ENCODE measurements around the gene HOXA9.
A peak's percentile ranks its signal among the peaks of the same experiment; 100 is the strongest.

The HOXA9 gene

GRCh38 chr7:27142580-27143022 is 22.7 kb downstream of the HOXA9 start:
- no peak for DNase-seq (ENCODE audit: low read depth in 2 of 2)

DNA sequence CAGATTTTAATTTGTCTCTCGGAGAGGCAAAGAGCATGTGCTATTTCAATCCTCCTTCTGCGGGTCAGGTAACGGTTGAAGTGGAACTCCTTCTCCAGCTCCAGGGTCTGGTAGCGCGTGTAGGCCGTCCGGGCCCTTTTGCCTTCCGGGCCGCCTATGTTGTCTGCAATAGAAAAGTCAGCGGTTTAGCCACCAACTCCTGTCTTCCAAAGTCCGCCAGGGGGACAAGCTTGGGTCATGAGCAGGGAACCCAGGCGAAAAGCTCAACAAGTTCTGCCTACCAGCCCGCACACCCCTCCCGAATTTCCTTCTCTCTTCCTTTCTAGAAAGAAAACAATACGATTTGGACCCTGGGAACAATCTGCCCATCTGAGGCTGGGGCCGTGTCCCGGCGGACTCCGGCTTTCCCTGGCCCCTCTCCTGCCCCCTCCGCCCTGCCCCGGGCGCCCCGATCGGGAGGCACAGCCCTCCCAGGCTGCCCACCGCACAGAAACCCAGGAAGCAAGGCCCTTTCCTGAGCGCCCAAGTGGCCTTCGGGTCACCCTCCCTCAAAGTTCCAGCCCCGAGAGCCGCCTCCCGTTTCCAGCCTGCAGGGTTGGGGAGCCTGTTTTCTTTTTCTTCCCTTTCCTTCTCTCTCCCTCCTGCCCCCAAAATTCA is 23.3 kb downstream of the HOXA9 start:
- no peak for DNase-seq (ENCODE audit: low read depth in 2 of 2)

DNA sequence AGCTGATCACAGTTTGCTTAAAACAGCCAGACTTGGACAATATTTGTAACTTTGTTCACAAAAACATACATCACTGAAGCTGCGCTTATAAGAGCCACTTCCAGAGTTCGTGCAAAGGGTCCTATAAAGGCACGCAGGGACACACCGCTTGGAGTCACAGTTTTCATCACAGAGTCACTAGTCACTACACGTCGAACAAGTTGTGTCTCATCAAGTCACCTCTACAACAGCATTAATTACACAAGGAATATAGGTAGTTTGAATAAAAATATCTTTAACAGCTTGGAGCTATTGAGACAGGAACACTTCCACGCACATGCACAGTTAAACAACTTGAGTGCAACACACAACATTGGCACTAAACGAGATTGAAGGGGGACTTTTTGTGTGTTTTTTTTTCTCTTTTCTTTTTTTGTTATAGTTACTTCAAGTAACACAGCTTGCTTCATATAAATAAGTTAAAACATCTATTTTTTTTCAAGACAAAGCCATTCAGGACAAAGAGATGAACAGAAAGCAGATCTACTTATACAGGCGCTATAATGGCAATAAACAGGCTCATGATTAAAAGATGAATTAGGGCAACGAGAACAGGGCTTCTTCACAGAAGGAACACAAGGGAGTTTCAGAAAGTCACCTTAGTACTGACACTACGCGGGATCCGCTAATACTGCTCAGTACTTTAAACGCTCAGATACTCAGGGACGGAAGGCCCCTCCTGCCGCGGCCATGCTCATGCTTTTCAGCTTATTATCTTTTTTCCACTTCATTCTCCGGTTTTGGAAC is 24.0 kb downstream of the HOXA9 start:
- DNase-seq (ENCODE audit: low read depth in 2 of 2) = no peak

- no peak for DNase-seq (ENCODE audit: low read depth in 2 of 2)
Observed at GRCh38 chr7:27140126-27140857, 25.0 kb downstream of the HOXA9 start.

DNA sequence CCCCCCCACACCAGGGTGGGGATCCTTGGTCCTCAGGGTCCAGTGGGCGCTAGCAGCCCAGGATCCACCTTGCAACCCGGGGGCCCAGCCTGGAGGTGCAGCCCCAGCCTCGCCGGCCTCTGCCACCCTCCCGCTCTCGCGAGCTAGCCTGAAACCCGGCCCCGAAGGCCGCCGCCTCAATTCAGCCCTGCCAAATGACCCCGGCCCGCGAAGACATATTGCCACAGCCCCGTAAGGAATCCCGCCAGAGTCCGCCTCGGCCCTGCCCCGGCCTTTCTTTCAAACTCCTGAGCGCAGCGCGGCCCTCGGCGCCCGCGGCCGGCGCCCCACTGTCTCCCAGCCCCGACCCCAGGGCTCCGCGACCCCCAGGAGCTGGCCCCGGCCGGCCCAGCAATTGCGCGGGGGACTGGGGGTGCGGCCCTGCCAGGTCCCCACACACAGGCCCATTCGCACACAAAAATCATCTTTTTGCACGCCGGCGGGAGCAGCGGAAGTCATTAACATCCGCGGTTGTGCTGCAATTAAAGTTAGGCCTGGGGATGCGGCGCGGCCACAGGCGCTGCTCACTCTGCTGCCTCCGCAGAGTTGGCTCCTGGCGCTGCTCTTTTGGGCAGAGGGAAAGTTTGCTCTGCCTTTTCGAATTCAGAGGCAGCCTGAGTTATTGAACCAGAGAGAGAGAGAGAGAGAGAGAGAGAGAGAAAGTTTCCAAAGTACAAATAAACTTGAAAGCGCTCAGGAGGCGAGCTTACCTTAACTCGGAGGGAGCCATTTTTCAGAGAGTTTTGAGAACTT is 25.8 kb downstream of the HOXA9 start:
- no peak for DNase-seq (ENCODE audit: low read depth in 2 of 2)

DNA sequence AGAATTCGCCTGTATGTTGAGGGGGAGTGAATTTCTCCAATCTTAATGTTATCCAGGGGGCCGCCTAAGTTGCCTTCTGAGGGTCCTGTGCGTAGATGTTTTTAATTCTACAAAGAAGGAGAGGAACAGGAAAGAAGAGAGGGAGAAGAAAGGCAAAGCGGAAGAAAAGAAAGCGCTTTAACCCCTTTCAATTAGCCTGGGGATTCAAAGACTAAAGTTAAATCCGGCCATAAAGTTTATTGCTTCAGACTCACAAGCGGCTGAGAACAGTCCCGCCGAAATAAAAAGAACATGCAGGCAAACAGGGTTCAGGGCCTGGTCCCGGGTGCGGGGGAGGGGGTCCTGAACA is 26.4 kb downstream of the HOXA9 start:
- DNase-seq (ENCODE audit: low read depth in 2 of 2) = no peak

GRCh38 chr7:27138472-27138871 is 26.9 kb downstream of the HOXA9 start:
- no peak for DNase-seq (ENCODE audit: low read depth in 2 of 2)

DNA sequence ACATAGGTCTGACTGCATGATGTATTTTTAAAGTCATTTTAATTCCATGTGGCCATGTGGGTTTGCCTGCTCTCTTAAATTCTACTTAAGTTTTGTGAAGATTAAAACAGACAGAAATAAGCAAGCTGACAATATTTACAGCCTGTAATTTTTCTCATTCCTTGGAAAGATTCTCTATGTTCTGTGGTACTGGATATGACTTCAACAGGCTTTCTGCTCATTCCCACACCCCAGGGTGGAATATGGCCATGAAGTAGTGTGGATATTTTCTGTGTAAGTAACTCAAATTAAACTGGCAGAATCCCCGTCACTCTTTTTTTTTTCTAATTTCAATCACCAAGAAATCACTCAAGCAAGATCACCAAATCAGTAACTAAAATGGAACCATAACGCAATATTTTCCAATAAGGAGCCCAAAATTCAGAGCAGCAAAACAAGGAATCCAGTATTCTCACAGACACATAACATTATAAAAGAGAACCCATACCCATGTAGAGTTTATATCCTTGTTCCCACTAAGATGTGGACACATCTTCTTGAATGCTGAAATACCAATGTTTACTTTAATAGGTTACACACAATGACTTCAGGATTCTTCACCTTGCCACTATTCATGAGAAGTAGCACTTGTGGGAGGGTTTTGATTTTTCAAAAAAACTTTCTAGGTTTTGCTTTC is 27.6 kb downstream of the HOXA9 start:
- no peak for DNase-seq (ENCODE audit: low read depth in 2 of 2)

DNA sequence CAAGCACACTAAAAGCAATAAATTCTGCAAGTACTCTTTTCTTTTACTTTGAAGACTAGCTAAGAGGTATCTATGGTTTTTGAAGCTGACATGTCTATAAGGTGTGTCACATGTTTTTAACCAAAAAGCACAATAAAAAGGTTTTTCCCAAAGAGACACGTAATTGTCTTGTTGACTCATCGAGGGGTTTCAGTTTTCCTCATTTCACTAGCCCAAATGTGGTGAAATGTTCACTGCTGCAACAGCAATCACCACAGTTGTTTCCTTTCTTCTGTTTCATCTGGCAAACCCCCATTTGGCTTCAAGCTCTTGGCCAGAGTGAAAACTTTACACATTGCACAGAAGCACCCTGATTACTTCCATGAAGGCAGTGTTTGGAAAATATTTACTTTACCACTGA is 30.9 kb downstream of the HOXA9 start:
- DNase-seq (ENCODE audit: low read depth in 2 of 2) = no peak

- DNase-seq (ENCODE audit: low read depth in 2 of 2) = no peak
Observed at GRCh38 chr7:27133409-27134231, 31.7 kb downstream of the HOXA9 start.

DNA sequence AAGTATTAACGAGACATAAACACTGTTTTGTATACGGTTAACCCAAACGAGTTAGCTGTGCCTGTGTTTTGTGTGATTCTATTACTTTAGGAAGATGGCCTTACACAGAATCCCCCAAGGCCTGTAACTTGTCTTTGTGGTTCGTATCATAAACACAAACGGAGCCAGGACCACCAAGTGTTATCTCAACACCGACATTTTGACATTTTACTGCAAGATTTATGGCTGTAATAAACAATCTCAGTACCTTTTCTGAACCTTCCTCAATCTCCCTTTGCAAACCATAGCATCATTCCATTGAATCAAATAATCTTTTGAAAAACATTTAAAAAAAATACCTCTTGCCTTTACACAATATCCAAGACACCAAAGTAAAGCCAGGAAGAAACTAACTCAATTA is 32.4 kb downstream of the HOXA9 start:
- no peak for DNase-seq (ENCODE audit: low read depth in 2 of 2)

DNA sequence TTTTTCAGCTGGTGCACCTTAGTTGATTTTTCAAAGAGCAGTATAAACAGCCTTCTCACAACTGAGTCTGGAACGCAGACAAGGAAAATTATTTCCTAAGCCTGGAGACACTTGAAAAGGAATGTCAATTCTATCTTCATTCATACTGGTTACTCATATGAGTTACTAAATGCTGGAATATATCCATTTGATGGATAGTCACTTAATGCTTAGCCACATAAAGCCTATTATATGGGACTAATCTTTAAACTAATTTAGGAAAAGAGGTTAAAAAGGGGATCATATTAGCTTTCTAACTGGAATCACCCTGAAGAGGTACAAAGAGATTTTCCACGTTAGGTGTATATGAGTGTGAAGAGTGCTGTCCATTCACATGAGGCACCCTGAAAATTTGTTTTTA is 33.1 kb downstream of the HOXA9 start:
- DNase-seq (ENCODE audit: low read depth in 2 of 2) = no peak

DNA sequence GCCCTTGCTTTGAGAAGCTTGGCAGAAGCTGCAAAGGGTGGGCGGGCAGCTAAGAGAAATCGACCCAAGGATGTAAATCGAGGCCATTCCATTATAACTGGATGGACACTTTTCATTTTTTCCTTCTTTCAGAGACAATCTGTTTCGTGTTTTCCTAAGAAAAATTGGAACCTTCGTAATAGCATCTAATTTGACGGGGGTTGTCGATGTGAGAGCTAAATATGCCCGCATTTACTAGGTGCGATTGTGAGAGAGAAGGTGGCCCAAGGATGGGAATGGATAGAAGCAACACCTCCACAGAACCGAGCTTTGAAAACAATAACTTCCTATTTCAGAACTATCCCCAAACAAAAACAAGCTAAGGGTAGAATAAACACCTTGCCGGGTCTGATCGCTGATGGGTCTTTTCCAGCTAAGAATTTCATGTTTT is 33.9 kb downstream of the HOXA9 start:
- no peak for DNase-seq (ENCODE audit: low read depth in 2 of 2)

GRCh38 chr7:27130540-27131389 is 34.6 kb downstream of the HOXA9 start, which contains the start of gene HOXA4:
HOXA4 (minus strand) TSS chr7:27130757; CDS start chr7:27130733, 24 bp downstream.
- DNase-seq (ENCODE audit: low read depth in 2 of 2) = peak; percentile 29 to 64

GRCh38 chr7:27129729-27130539 is 35.4 kb downstream of the HOXA9 start:
- no peak for DNase-seq (ENCODE audit: low read depth in 2 of 2)

- DNase-seq (ENCODE audit: low read depth in 2 of 2) = no peak
Observed at GRCh38 chr7:27128776-27129728, 36.3 kb downstream of the HOXA9 start.

- no peak for DNase-seq (ENCODE audit: low read depth in 2 of 2)
Observed at GRCh38 chr7:27128034-27128433, 37.3 kb downstream of the HOXA9 start.

All from stimulated activated CD4-positive, alpha-beta T cell treated with anti-CD3 and anti-CD28 coated beads, Interleukin-15, amount 100 ng/mL, for 48 hours (primary cell).